Mesendoderm (in vitro differentiated cells): ENCODE results near the gene C2CD4D.

Source experiments
- DNase-seq: peaks from one replicate; pipeline ENCODE4 v3.0.0; 2013
- H2AK5ac ChIP-seq: 2 replicates; pipeline ENCODE4 v1.6.1; 2013; ENCODE audit warnings: low read length, inconsistent platforms
- H2BK120ac ChIP-seq: 2 replicates; pipeline ENCODE4 v1.6.1; 2013; ENCODE audit warnings: low read depth, mild to moderate bottlenecking, low read length, moderate library complexity, mixed read lengths
- H2BK15ac ChIP-seq: replicated peaks from 2 replicates; pipeline ENCODE4 v1.6.1; 2013; ENCODE audit warnings: low read depth, mild to moderate bottlenecking, moderate library complexity
- H2BK5ac ChIP-seq: 2 replicates; pipeline ENCODE4 v1.6.1; 2013; ENCODE audit warnings: low read length, inconsistent platforms
- H3K18ac ChIP-seq: 2 replicates; pipeline ENCODE4 v1.6.1; 2013; ENCODE audit warnings: mild to moderate bottlenecking, low read length, mixed read lengths
- H3K23ac ChIP-seq: one replicate; pipeline ENCODE4 v1.6.1; 2013; ENCODE audit warnings: low read length
- H3K27ac ChIP-seq: 2 replicates; pipeline ENCODE4 v1.5.1; 2013; ENCODE audit warnings: low read depth, mild to moderate bottlenecking, inconsistent platforms, low read length, moderate library complexity
- H3K27me3 ChIP-seq: 2 replicates; pipeline ENCODE4 v1.6.1; 2013; ENCODE audit warnings: low read length, control low read depth, mild to moderate bottlenecking, inconsistent platforms; ENCODE audit not compliant: insufficient read depth, poor library complexity
- H3K36me3 ChIP-seq: 2 replicates; pipeline ENCODE4 v1.6.1; 2013; ENCODE audit warnings: low read length, inconsistent platforms; ENCODE audit not compliant: control insufficient read depth, insufficient read depth
- H3K4ac ChIP-seq: one replicate; pipeline ENCODE4 v1.6.1; 2013; ENCODE audit warnings: low read depth, mild to moderate bottlenecking, low read length, moderate library complexity
- H3K4me1 ChIP-seq: 2 replicates; pipeline ENCODE4 v1.6.1; 2013; ENCODE audit warnings: low read depth, low read length, inconsistent platforms; ENCODE audit not compliant: control insufficient read depth
- H3K4me2 ChIP-seq: 2 replicates; pipeline ENCODE4 v1.6.1; 2013; ENCODE audit warnings: low read length
- H3K4me3 ChIP-seq: 2 replicates; pipeline ENCODE4 v1.5.1; 2013; ENCODE audit warnings: mild to moderate bottlenecking, low read length
- H3K56ac ChIP-seq: one replicate; pipeline ENCODE4 v1.6.1; 2013; ENCODE audit warnings: low read length
- H3K79me1 ChIP-seq: 2 replicates; pipeline ENCODE4 v1.6.1; 2013; ENCODE audit warnings: low read length, inconsistent platforms
- H3K79me2 ChIP-seq: 2 replicates; pipeline ENCODE4 v1.6.1; 2013; ENCODE audit warnings: mild to moderate bottlenecking, low read length; ENCODE audit not compliant: control insufficient read depth, insufficient read depth
- H3K9ac ChIP-seq: 2 replicates; pipeline ENCODE4 v1.6.1; 2013; ENCODE audit warnings: low read length, inconsistent platforms
- H4K5ac ChIP-seq: one replicate; pipeline ENCODE4 v1.6.1; 2013; ENCODE audit warnings: low read length
- H4K8ac ChIP-seq: one replicate; pipeline ENCODE4 v1.6.1; 2013; ENCODE audit warnings: low read depth, mild to moderate bottlenecking, control low read depth, low read length, moderate library complexity
- WGBS: extraction: QIAGEN DNeasy Blood & Tissue Kit; methylation state at CpG from one replicate; pipeline ENCODE4 v1.1.7; 2013; ENCODE audit warnings: low lambda C conversion rate, missing lambda C conversion rate; ENCODE audit not compliant: insufficient coverage; ENCODE audit errors: extremely low coverage; 5-methylcytosine and 5-hydroxymethylcytosine counted together

The C2CD4D gene

DNA sequence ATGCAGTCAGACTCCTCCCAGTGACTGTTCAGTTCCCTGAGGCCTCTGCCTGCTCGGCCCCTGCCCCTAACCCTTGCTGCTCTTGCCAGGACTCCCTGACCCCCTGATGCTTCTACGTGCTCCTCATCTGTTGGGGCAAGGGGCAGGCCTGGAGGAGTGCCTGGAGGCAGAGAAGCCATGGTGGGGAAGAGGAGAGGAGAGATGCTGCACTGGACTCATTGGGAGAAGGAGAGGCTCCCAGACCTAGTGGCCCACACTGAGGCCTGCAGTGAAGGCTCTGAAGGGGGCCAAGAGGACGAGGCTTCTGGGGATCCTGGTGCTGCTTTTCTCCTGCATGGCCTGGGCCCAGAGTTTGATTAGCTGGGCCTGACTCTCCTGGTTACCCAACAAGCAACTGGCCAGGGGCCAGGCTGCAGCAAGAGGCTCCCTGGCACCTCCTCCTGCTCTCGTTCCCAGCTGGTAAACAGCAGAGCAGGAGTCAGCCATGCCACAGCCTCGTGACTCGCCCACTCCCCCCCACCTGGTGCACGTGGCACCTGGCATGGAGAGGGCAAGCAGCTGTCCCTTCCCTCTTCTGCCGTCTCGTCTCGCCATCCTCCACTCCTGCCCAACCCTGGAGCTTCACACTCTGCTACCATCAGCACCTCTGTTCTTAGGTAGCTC lies 7.2 kb downstream of the C2CD4D start:
- H3K4me2 ChIP-seq, result no peak overlapping the region
- H3K4me3 ChIP-seq, result no peak overlapping the region
- H3K4me1 ChIP-seq, result peaks cover 23% of the 10 kb centered on the region
- no CpG with 5 or more reads among the region's 10 CpGs for WGBS
- H3K23ac ChIP-seq, result no peak overlapping the region
- no peak overlapping the region for H2AK5ac ChIP-seq
- no peak for DNase-seq
- H3K79me1 ChIP-seq, result no peaks in the 10 kb centered on the region
- H3K18ac ChIP-seq, result no peak overlapping the region
- H3K56ac ChIP-seq, result no peak overlapping the region
- H2BK15ac ChIP-seq, result no peak overlapping the region
- no peaks in the 10 kb centered on the region for H3K36me3 ChIP-seq
- H3K27me3 ChIP-seq, result no peaks in the 10 kb centered on the region
- H2BK5ac ChIP-seq, result no peak overlapping the region
- H3K27ac ChIP-seq, result no peak overlapping the region
- H3K4ac ChIP-seq, result no peak overlapping the region
- H4K5ac ChIP-seq, result no peak overlapping the region
- H3K9ac ChIP-seq, result no peak overlapping the region
- no peaks in the 10 kb centered on the region for H3K79me2 ChIP-seq
- no peak overlapping the region for H2BK120ac ChIP-seq
- H4K8ac ChIP-seq, result no peak overlapping the region

DNA sequence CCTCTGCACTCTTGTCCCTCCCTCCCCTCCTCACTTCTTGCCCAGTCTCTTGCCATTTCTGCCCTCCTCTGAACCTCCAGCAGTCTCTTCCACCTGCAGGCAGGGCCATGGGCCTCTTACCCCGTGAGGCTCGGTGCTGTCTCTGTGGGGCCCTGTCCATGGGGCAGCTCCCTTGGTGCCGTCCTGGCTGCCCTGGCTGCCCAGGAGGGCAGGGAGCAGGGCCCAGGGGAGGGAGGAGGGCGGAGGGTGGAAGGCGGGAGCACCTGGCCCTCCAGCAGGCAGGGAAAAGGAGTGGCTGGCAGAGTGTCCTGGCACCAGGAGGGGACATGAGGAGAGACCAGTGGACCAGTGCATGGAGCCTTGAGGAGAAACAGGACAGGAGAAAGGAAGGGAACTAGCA lies 8.0 kb downstream of the C2CD4D start, which contains the start of gene RORC:
TSS of gene RORC (minus strand) at position 198 of the 400 bp plus-strand sequence. CDS start at position 160, 38 bp downstream.
- no peak within 1 kb of the TSS for H4K5ac ChIP-seq
- H3K36me3 ChIP-seq, result no peaks in the 10 kb centered on the region
- no peaks in the 10 kb centered on the region for H3K79me2 ChIP-seq
- H3K4me2 ChIP-seq, result no peak within 1 kb of the TSS
- DNase-seq, result no peak
- no peak within 1 kb of the TSS for H3K18ac ChIP-seq
- no peak within 1 kb of the TSS for H4K8ac ChIP-seq
- H3K4ac ChIP-seq, result no peak within 1 kb of the TSS
- peak within 1 kb of the TSS; percentile 48 for H3K23ac ChIP-seq
- no peaks in the 10 kb centered on the region for H3K79me1 ChIP-seq
- no peak within 1 kb of the TSS for H2BK15ac ChIP-seq
- H3K27me3 ChIP-seq, result no peaks in the 10 kb centered on the region
- peak within 1 kb of the TSS; percentile 45 for H3K56ac ChIP-seq
- no peak within 1 kb of the TSS for H2BK120ac ChIP-seq
- no peak within 1 kb of the TSS for H3K27ac ChIP-seq
- peaks cover 23% of the 10 kb centered on the region for H3K4me1 ChIP-seq
- H2BK5ac ChIP-seq, result peak within 1 kb of the TSS; percentile 81
- peak within 1 kb of the TSS; percentile 62 for H2AK5ac ChIP-seq
- peak within 1 kb of the TSS; percentile 51 for H3K9ac ChIP-seq
- WGBS, result no CpG with 5 or more reads among the region's 5 CpGs
- H3K4me3 ChIP-seq, result no peak within 1 kb of the TSS

DNA sequence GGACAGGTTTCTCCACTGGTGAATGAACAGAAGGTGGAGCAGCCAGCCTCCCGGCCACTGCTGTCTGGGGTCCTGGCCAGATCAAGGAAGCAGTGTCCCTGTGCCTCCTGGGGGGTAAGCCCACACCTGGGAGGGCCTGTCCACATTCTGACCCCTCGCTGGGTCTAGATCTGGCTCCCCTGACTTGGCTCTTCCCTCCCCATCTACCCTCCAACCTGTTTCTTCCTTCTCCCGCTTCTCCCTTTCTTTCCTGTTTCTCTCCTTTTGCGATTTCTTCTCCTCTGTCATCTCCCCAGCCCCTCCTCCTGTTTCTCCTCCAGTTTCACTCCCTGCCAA lies 8.4 kb downstream of the C2CD4D start:
- no peak for DNase-seq
- H3K56ac ChIP-seq, result peak overlapping the region; percentile 45
- H3K27me3 ChIP-seq, result no peaks in the 10 kb centered on the region
- H3K4me2 ChIP-seq, result no peak overlapping the region
- WGBS, result no CpG with 5 or more reads among the region's 4 CpGs
- H3K4me3 ChIP-seq, result no peak overlapping the region
- H3K23ac ChIP-seq, result peak overlapping the region; percentile 48
- H2BK15ac ChIP-seq, result no peak overlapping the region
- peak overlapping the region; percentile 51 for H3K9ac ChIP-seq
- H3K4me1 ChIP-seq, result peaks cover 25% of the 10 kb centered on the region
- H2BK120ac ChIP-seq, result no peak overlapping the region
- no peak overlapping the region for H4K5ac ChIP-seq
- H4K8ac ChIP-seq, result no peak overlapping the region
- H3K4ac ChIP-seq, result no peak overlapping the region
- H2BK5ac ChIP-seq, result no peak overlapping the region
- peak overlapping the region; percentile 62 for H2AK5ac ChIP-seq
- no peaks in the 10 kb centered on the region for H3K36me3 ChIP-seq
- H3K18ac ChIP-seq, result no peak overlapping the region
- H3K79me2 ChIP-seq, result no peaks in the 10 kb centered on the region
- no peak overlapping the region for H3K27ac ChIP-seq
- no peaks in the 10 kb centered on the region for H3K79me1 ChIP-seq

DNA sequence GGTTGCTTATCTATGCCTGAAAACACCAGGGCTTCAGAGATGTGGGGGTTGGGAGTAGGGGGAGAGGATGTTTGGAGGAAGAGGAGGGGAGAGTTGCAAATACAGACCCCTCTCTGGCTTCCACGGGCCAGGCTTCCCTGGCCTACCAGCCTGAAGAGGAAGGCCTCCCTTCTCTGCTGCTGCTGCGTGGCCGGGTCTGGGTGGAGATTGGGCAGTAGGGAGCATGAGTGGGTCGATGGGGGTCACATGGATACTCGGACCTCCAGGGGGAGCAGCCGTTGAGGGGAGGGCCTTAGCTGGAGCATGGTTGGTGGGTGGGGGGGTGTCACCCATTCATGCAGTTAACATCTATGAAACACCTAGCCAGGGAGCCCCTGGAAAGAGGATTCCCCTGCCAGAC lies 9.6 kb downstream of the C2CD4D start:
- peak; percentile 19 for DNase-seq
- Histone ChIP-seq H4K8ac (no peak overlapping the region), H2AK5ac (peak overlapping the region; percentile 48), H3K79me2 (no peaks in the 10 kb centered on the region), H3K27me3 (no peaks in the 10 kb centered on the region), H3K56ac (peak overlapping the region; percentile 75), H3K27ac (peak overlapping the region; percentile 34), H3K79me1 (no peaks in the 10 kb centered on the region), H3K9ac (peak overlapping the region; percentile 42), H3K4ac (no peak overlapping the region), H2BK120ac (no peak overlapping the region), H3K4me3 (no peak overlapping the region), H3K18ac (no peak overlapping the region), H2BK5ac (peak overlapping the region; percentile 12), H3K4me2 (no peak overlapping the region), H4K5ac (no peak overlapping the region), H2BK15ac (no peak overlapping the region), H3K4me1 (peaks cover 32% of the 10 kb centered on the region), H3K23ac (no peak overlapping the region), H3K36me3 (no peaks in the 10 kb centered on the region)
- WGBS, result no CpG with 5 or more reads among the region's 6 CpGs

DNA sequence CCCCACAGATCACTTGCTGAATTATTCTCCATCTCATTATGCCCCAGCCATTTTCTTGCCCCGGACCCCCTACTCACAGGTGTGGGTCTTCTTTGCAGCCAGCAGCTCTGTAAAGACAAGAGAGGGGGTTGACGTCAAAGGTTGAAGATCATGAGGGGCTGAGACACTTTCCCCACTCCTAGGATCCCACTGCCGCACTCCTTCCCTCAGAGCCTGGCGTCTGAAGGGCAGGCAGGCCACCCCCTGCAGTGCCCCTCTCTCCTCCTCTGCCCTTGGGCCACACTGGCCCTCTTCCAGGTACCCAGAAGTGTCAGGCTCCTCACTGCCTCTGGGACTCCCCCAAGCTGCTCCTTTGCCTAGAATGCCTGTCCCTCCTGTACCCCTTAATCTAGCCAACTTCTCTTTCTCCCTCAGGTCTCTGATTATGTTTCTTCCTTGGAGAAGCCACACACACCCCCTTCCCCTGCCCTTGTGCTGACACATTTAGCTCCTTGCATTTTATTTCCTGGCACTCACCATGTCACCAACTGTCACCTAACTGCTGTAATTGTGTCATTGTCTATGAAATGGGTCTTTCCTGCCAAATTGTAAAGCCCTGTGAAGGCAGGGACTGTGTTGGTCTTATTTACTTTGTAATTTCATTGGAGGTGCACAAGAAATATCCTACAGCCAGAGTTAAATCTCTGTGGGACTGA lies 10.1 kb downstream of the C2CD4D start:
- peaks cover 32% of the 10 kb centered on the region for H3K4me1 ChIP-seq
- H3K27ac ChIP-seq, result peak overlapping the region; percentile 26
- no peaks in the 10 kb centered on the region for H3K27me3 ChIP-seq
- DNase-seq, result peak; percentile 22
- no CpG with 5 or more reads among the region's 4 CpGs for WGBS
- H3K4me2 ChIP-seq, result peak overlapping the region; percentile 13
- no peak overlapping the region for H2BK15ac ChIP-seq
- no peak overlapping the region for H3K18ac ChIP-seq
- H2AK5ac ChIP-seq, result no peak overlapping the region
- no peak overlapping the region for H3K23ac ChIP-seq
- H3K56ac ChIP-seq, result peak overlapping the region; percentile 75
- H3K4me3 ChIP-seq, result no peak overlapping the region
- H3K36me3 ChIP-seq, result no peaks in the 10 kb centered on the region
- no peak overlapping the region for H3K4ac ChIP-seq
- H3K9ac ChIP-seq, result peak overlapping the region; percentile 42
- no peak overlapping the region for H4K8ac ChIP-seq
- no peaks in the 10 kb centered on the region for H3K79me1 ChIP-seq
- peak overlapping the region; percentile 12 for H2BK5ac ChIP-seq
- no peaks in the 10 kb centered on the region for H3K79me2 ChIP-seq
- H2BK120ac ChIP-seq, result no peak overlapping the region
- no peak overlapping the region for H4K5ac ChIP-seq
